ENCODE results near the gene SLC9A7. TPM values are rescaled to one million over a fixed set of nuclear protein-coding genes. Genes with fewer than 3 reads are reported as not detected.
"Not testable (repeated sequence)": the region's sequence is repeated elsewhere in the genome, so short reads cannot be mapped to it uniquely, and the experiment has no call there.

SLC9A7 gene
- total and polyA plus RNA-seq, 2 donors (not counting 1 experiment from before 2014, with no cell fraction given), result 13.9 to 47.7 TPM

DNA sequence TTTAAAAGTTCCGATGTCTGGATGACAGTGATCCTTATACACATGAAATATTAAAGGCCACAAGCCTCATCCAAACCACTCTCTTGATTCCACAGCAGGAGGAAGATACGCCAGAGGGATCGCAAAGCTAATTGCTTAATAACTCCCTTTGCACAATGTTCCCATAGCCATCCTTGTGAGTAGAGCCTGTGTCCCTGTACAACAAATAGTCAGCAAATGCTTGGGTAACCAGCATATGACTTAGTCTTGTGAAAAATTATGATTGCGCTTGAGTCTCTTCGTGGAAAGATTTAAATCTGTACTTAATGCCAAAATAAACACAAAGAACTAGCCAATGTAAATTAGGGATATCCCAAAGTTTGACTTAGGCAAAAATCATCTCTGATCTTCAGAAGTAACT lies 31.5 kb downstream of the SLC9A7 start:
- Histone ChIP-seq H4K20me1 (ENCODE audit: control insufficient read depth, extremely low read depth, insufficient read depth, low read length) (no peaks in the 10 kb centered on the region), H3K4me3 (replicated peaks in 1 of 4; ENCODE audit: control extremely low read depth in 1 of 4, insufficient read depth in 1 of 4, low read depth in 3 of 4, low read length in 4 of 4) (no peak overlapping the region), H3K36me3 (ENCODE audit: control insufficient read depth, insufficient read depth, low read length) (no peaks in the 10 kb centered on the region), H3K4me1 (ENCODE audit: control insufficient read depth, extremely low read depth, insufficient read depth, low read length) (no peaks in the 10 kb centered on the region), H3K27me3 (ENCODE audit: control insufficient read depth, insufficient read depth, low read length) (no peaks in the 10 kb centered on the region), H3K79me2 (ENCODE audit: control insufficient read depth, insufficient read depth, low read length) (peaks cover 2% of the 10 kb centered on the region), H3K27ac (ENCODE audit: insufficient read depth, low read length) (no peak overlapping the region), H2AFZ (ENCODE audit: low read length) (no peak overlapping the region), H3K9me3 (ENCODE audit: control insufficient read depth, insufficient read depth, low read depth, low read length) (no peaks in the 10 kb centered on the region), H3K4me2 (ENCODE audit: extremely low read depth, insufficient read depth, low read length) (no peak overlapping the region), H3K9ac (ENCODE audit: insufficient read depth, low read length) (no peak overlapping the region)
- peak; percentile 54 to 81 for DNase-seq (ENCODE audit: low read depth in 2 of 2)
- no peak for TF ChIP-seq EZH2 (IDR thresholded peaks at IDR 0.05; ENCODE audit: low read length, missing control alignments)
- TF ChIP-seq, protein P1, sequence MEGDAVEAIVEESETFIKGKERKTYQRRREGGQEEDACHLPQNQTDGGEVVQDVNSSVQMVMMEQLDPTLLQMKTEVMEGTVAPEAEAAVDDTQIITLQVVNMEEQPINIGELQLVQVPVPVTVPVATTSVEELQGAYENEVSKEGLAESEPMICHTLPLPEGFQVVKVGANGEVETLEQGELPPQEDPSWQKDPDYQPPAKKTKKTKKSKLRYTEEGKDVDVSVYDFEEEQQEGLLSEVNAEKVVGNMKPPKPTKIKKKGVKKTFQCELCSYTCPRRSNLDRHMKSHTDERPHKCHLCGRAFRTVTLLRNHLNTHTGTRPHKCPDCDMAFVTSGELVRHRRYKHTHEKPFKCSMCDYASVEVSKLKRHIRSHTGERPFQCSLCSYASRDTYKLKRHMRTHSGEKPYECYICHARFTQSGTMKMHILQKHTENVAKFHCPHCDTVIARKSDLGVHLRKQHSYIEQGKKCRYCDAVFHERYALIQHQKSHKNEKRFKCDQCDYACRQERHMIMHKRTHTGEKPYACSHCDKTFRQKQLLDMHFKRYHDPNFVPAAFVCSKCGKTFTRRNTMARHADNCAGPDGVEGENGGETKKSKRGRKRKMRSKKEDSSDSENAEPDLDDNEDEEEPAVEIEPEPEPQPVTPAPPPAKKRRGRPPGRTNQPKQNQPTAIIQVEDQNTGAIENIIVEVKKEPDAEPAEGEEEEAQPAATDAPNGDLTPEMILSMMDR (conservative IDR thresholded peaks at IDR 0.05 in 1 of 2, IDR thresholded peaks at IDR 0.05 in 1 of 2; ENCODE audit: low read depth in 1 of 2, low read length in 2 of 2), result no peak

DNA sequence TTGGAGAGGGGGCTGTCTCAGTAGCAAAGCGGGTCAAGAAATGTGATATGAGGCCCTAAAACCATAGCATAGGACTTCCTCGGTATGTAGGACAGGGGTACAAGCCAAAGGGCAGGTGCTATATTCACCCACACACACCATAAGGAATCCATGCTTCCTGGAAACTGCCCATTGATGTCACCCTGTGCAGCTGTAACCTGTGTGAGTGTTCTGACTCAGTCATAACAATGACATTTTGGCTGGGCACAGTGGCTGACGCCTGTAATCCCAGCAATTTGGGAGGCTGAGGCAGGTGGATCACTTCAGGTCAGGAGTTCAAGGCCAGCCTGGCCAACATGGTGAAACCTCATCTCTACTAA lies 35.4 kb downstream of the SLC9A7 start:
- DNase-seq (ENCODE audit: low read depth in 2 of 2), result peak in 1 of 2 donors; percentile 25
- not testable (repeated sequence) for H3K4me1 ChIP-seq (ENCODE audit: control insufficient read depth, extremely low read depth, insufficient read depth, low read length)

DNA sequence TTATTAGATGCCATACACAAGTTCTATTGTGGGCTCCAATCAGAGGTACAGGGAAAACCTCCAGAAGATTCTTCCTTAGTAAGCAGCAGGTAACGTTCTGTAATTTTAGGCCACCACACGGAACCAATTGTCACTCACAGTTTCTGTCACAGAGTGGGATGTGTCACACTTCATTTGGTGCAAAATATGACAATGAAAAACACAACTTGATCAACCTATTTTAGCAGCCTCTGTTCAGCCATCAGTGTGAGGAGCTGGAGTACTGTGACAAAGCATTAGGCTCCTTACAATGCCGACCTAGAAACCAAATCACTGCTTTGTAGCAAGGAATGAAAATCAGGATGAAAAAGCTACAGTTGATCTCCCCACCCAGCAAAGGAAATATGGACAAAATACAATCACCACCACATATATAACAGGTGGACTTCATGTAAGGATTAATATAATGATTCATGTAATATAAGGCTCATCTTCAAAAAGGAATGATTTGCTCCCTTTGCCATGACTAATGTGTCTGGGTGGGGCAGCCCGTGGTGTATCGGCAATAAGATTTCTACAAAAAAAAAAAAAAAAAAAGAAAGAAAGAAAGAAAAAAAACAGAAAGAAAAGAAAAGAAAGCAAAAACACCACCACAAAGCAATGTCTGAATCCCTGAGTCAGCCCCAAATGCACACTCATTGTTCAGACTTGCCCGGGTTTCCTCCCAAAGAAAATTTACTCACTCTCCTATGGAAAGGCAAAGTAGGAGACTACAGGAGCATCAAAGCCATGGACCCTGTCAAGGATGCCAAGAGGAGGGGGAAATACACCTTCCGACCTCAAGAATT lies 36.0 kb downstream of the SLC9A7 start:
- H3K27ac ChIP-seq (ENCODE audit: insufficient read depth, low read length), result no peak overlapping the region
- no peaks in the 10 kb centered on the region for H3K9me3 ChIP-seq (ENCODE audit: control insufficient read depth, insufficient read depth, low read depth, low read length)
- no peaks in the 10 kb centered on the region for H3K4me1 ChIP-seq (ENCODE audit: control insufficient read depth, extremely low read depth, insufficient read depth, low read length)
- H4K20me1 ChIP-seq (ENCODE audit: control insufficient read depth, extremely low read depth, insufficient read depth, low read length), result no peaks in the 10 kb centered on the region
- peak; percentile 7 to 58 for DNase-seq (ENCODE audit: low read depth in 2 of 2)
- H3K79me2 ChIP-seq (ENCODE audit: control insufficient read depth, insufficient read depth, low read length), result peaks cover 2% of the 10 kb centered on the region
- H2AFZ ChIP-seq (ENCODE audit: low read length), result no peak overlapping the region
- no peak for TF ChIP-seq EZH2 (IDR thresholded peaks at IDR 0.05; ENCODE audit: low read length, missing control alignments)
- TF ChIP-seq, protein P1 (conservative IDR thresholded peaks at IDR 0.05 in 1 of 2, IDR thresholded peaks at IDR 0.05 in 1 of 2; ENCODE audit: low read depth in 1 of 2, low read length in 2 of 2), result no peak
- no peaks in the 10 kb centered on the region for H3K36me3 ChIP-seq (ENCODE audit: control insufficient read depth, insufficient read depth, low read length)
- no peaks in the 10 kb centered on the region for H3K27me3 ChIP-seq (ENCODE audit: control insufficient read depth, insufficient read depth, low read length)
- no peak overlapping the region for H3K9ac ChIP-seq (ENCODE audit: insufficient read depth, low read length)
- no peak overlapping the region for H3K4me2 ChIP-seq (ENCODE audit: extremely low read depth, insufficient read depth, low read length)
- H3K4me3 ChIP-seq (replicated peaks in 1 of 4; ENCODE audit: control extremely low read depth in 1 of 4, insufficient read depth in 1 of 4, low read depth in 3 of 4, low read length in 4 of 4), result no peak overlapping the region

More for the DNA sequence above, 35.4 kb downstream of the SLC9A7 start:
- not testable (repeated sequence) for H3K27ac ChIP-seq (ENCODE audit: insufficient read depth, low read length); H3K9ac ChIP-seq (ENCODE audit: insufficient read depth, low read length); H3K4me2 ChIP-seq (ENCODE audit: extremely low read depth, insufficient read depth, low read length); H3K27me3 ChIP-seq (ENCODE audit: control insufficient read depth, insufficient read depth, low read length); H4K20me1 ChIP-seq (ENCODE audit: control insufficient read depth, extremely low read depth, insufficient read depth, low read length); H3K79me2 ChIP-seq (ENCODE audit: control insufficient read depth, insufficient read depth, low read length); H3K36me3 ChIP-seq (ENCODE audit: control insufficient read depth, insufficient read depth, low read length); H3K9me3 ChIP-seq (ENCODE audit: control insufficient read depth, insufficient read depth, low read depth, low read length); H2AFZ ChIP-seq (ENCODE audit: low read length); H3K4me3 ChIP-seq (replicated peaks in 1 of 4; ENCODE audit: control extremely low read depth in 1 of 4, insufficient read depth in 1 of 4, low read depth in 3 of 4, low read length in 4 of 4)
